ENCODE results near the gene C4B. TPM values are rescaled to one million over a fixed set of nuclear protein-coding genes. Genes with fewer than 3 reads are reported as not detected.

The C4B gene
- total and polyA plus RNA-seq, 2 experiments from 2014 or later = 0.57 TPM; not detected in 1

GRCh38 chr6:32073101-32073500, 58.5 kb downstream of the C4B start (continued):
- TF ChIP-seq ZNF462 (CRISPR knock-in tag; IDR thresholded peaks at IDR 0.05) = no peak

GRCh38 chr6:32073613-32074012, 59.0 kb downstream of the C4B start:
- no peak for DNase-seq (ENCODE audit: low spot score)
- no peak for TF ChIP-seq ZNF462 (CRISPR knock-in tag; IDR thresholded peaks at IDR 0.05)
- TF ChIP-seq CREB1 (CRISPR knock-in tag; IDR thresholded peaks at IDR 0.05; ENCODE audit: low read depth) = no peak
- no peak for TF ChIP-seq NANOG (IDR thresholded peaks at IDR 0.05; ENCODE audit: borderline replicate concordance)
- TF ChIP-seq POLR2AphosphoS5 (IDR thresholded peaks at IDR 0.05; ENCODE audit: low read depth) = no peak
- TF ChIP-seq ETS1 (IDR thresholded peaks at IDR 0.05) = no peak
- TF ChIP-seq ZNF114 (CRISPR knock-in tag; IDR thresholded peaks at IDR 0.05) = no peak

More at GRCh38 chr6:32073613-32074012, 59.0 kb downstream of the C4B start:
- Mint-ChIP-seq H3K27me3 (ENCODE audit: insufficient read depth, low read depth, poor library complexity) (peaks cover 15% of the 10 kb centered on the region), H3K4me1 (peaks cover 20% of the 10 kb centered on the region), H3K4me3 (no peak overlapping the region), H3K27ac (no peak overlapping the region), H3K9me3 (no peaks in the 10 kb centered on the region), H3K36me3 (ENCODE audit: low read depth) (no peaks in the 10 kb centered on the region; the same call in 2 of the 3 replicates)
- Histone ChIP-seq H3K4me3 (no peak overlapping the region), H4K20me1 (replicated peaks; ENCODE audit: insufficient read depth) (no peaks in the 10 kb centered on the region), H3F3A (replicated peaks; ENCODE audit: low read depth) (no peaks in the 10 kb centered on the region), H3K9me2 (ENCODE audit: insufficient read depth) (no peaks in the 10 kb centered on the region), H2AFZ (no peak overlapping the region), H3K27me3 (ENCODE audit: insufficient read depth) (no peaks in the 10 kb centered on the region), H3K4me2 (no peak overlapping the region), H3K27ac (ENCODE audit: low read depth) (no peak overlapping the region), H3K36me3 (ENCODE audit: insufficient read depth) (no peaks in the 10 kb centered on the region), H3K79me2 (replicated peaks; ENCODE audit: insufficient read depth) (no peaks in the 10 kb centered on the region), H3K4me1 (ENCODE audit: insufficient read depth) (no peaks in the 10 kb centered on the region; the same call in 1 of the 2 replicates)
- ATAC-seq = no peak

All from GM23338 (cell line).